Measurements from ENCODE around the gene NEU4.
"Not testable (repeated sequence)": the region's sequence is repeated elsewhere in the genome, so short reads cannot be mapped to it uniquely, and the experiment has no call there.

DNA sequence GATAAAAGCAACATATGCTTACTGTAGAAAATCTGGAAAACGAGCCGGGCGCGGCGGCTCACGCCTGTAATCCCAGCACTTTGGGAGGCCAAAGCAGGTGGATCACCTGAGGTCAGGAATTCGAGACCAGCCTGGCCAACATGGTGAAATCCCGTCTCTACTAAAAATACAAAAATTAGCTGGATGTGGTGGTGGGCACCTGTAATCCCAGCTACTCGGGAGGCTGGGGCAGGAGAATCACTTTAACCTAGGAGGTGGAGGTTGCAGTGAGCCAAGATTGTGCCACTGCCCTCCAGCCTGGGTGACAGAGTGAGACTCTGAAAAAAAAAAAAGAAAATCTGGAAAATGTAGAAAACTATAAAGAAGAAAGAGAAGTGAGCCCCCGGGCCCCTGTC, 8.8 kb downstream of the NEU4 start:
- not testable (repeated sequence) for TF ChIP-seq POLR2A (IDR thresholded peaks at IDR 0.05)
- TF ChIP-seq, protein P1, sequence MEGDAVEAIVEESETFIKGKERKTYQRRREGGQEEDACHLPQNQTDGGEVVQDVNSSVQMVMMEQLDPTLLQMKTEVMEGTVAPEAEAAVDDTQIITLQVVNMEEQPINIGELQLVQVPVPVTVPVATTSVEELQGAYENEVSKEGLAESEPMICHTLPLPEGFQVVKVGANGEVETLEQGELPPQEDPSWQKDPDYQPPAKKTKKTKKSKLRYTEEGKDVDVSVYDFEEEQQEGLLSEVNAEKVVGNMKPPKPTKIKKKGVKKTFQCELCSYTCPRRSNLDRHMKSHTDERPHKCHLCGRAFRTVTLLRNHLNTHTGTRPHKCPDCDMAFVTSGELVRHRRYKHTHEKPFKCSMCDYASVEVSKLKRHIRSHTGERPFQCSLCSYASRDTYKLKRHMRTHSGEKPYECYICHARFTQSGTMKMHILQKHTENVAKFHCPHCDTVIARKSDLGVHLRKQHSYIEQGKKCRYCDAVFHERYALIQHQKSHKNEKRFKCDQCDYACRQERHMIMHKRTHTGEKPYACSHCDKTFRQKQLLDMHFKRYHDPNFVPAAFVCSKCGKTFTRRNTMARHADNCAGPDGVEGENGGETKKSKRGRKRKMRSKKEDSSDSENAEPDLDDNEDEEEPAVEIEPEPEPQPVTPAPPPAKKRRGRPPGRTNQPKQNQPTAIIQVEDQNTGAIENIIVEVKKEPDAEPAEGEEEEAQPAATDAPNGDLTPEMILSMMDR (IDR thresholded peaks at IDR 0.05) = not testable (repeated sequence)

Measured in heart left ventricle (tissue), 13 donors.